Breast epithelium (tissue), 4 donors: ENCODE results near the gene RGPD5. TPM values are rescaled to one million over a fixed set of nuclear protein-coding genes. Genes with fewer than 3 reads are reported as not detected.
"Not testable (repeated sequence)": the region's sequence is repeated elsewhere in the genome, so short reads cannot be mapped to it uniquely, and the experiment has no call there.

Experiments
- DNase-seq, 2 donors: peaks; one replicate each; pipeline ENCODE4 v3.0.0-alpha.2; 2019; ENCODE audit warnings: low spot score in 2 of 2
- H3K27ac ChIP-seq, 2 donors: fragments of 200-600 bp; sonication (generic) in 1 of 2; one replicate each; pipeline ENCODE4 v1.5.1; 2016 to 2019; ENCODE audit warnings: mild to moderate bottlenecking in 1 of 2
- H3K27me3 ChIP-seq, 2 donors: fragments of 200-600 bp; sonication (generic) in 1 of 2; one replicate each; pipeline versions ENCODE4 v1.5.1 to v1.6.0; 2017 to 2019; ENCODE audit warnings: control low read depth in 1 of 2, mild to moderate bottlenecking in 1 of 2
- H3K36me3 ChIP-seq: fragments of 200-600 bp; one replicate; pipeline ENCODE4 v1.5.1; 2019
- H3K4me1 ChIP-seq, 2 donors: fragments of 200-600 bp; sonication (generic); one replicate each; pipeline ENCODE4 v1.5.1; 2016 to 2019; ENCODE audit warnings: control low read depth in 1 of 2
- H3K4me3 ChIP-seq, 3 donors: fragments of 200-600 bp; sonication (generic); 1 replicate in 2 of 3; 2 replicates in 1 of 3; pipeline ENCODE4 v1.5.1; 2016 to 2019; ENCODE audit warnings: mild to moderate bottlenecking in 3 of 3, moderate library complexity in 2 of 3
- H3K9me3 ChIP-seq, 2 donors: fragments of 200-600 bp; sonication (generic) in 1 of 2; one replicate each; pipeline ENCODE4 v1.5.1; 2016 to 2019; ENCODE audit warnings: control low read depth in 1 of 2
- intact Hi-C: fragments of 100-400 bp; cut with DNase I; formaldehyde crosslinking; loops from one replicate; pipeline ENCODE4 v1.15.1; 2023; ENCODE audit warnings: low total_unique reads
- total RNA-seq, 3 donors: library from RNA; depleted of rRNA; stranded (reverse); fragments of >200 nt; gene quantifications; one replicate each; pipeline ENCODE4 v1.1.0, GENCODE V29; 2016

Gene RGPD5
- 10 to 100 TPM; 66.6 to 82.3 (median 69.1) TPM for total RNA-seq

DNA sequence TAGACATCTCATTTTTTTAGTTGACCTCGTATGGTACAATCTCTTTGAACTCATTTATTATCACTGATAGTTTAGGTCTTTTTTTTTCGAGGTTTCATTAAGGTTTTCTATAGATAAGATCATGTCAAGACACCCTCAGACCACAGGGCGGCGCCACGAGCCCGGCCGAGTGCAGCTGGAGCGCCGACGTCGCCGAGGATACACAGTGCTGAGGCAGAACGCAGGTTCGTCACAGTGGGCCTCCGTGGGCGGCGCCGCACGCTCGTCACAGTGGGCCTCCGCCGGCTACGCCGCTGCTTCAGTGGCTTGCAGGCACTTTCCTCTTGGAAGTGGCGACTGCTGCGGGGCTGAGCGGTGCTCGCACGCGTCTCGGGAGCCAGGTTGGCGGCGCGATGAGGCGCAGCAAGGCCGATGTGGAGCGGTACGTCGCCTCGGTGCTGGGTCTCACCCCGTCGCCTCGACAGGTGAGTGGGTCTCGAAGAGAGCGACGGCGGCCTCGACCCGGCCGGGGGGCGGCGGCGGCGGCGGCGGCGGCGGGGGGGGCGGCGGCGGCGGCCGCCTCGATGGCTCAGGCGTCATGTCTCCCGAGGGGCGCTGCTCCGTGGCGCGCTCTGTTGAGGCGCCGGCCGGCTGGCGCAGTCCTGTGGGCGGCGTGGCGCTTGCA is at the start of gene RGPD5:
RGPD5 (plus strand) TSS at position 232 of the 664 bp plus-strand sequence; CDS start at position 393, 161 bp downstream.
- H3K4me3 ChIP-seq, DNase-seq, H3K9me3 ChIP-seq, intact Hi-C loops, H3K27ac ChIP-seq, H3K36me3 ChIP-seq, H3K4me1 ChIP-seq, H3K27me3 ChIP-seq: not testable (repeated sequence)

DNA sequence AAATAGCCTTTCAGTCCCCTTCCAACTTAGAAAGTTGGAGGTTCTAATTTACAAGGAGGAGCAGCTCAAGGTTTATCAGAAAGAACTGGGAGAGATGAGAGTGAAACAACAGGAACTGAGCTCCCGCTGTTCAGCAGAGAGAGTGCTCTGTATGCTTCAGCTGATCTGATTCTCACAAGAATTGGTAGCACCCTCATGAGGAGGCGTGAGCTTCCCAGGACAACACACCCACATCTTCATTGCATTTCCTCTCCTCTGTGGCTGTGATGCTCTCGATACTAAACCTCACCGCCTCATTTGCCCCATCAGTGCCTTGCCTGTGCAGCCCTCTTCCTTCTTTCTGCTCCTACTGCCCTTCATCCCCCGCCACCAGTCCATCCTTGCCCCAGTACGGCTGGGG is 42.5 kb upstream of the RGPD5 start:
- intact Hi-C loops, H3K36me3 ChIP-seq, H3K4me3 ChIP-seq, H3K27me3 ChIP-seq, DNase-seq, H3K4me1 ChIP-seq, H3K9me3 ChIP-seq, H3K27ac ChIP-seq: not testable (repeated sequence)

DNA sequence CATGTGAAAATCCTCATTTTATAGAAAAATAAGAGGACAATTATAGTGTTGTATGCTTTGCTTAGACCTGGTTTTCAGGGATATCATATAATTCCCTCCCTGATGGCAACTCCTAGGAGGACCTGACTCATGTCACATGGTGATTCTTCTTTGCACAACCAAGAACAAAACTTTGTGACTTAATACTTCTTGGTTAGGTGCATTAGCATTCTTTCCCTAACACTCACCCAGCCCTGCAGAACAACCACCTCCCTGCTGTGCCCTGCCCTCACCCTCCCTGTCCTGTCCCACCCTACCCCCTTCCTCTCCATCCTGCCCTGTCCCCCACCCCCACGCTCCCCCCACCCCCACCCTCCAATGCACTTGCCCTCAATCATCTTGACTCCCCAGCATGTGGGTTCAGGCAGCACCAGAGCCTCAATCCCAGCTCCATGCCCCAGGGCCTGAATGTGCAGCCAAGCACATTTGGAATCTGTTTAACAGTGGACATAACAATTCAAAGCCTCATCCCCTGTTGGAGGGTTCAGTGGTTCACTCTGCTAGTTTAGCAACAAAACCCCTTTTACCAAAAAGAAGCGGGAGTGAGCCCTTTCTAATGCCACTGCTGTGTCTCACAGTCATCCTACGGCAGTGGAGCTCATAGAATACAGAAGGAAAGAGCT is 36.8 kb upstream of the RGPD5 start:
- DNase-seq, H3K36me3 ChIP-seq, H3K4me3 ChIP-seq, H3K4me1 ChIP-seq, H3K9me3 ChIP-seq, intact Hi-C loops, H3K27me3 ChIP-seq, H3K27ac ChIP-seq: not testable (repeated sequence)

DNA sequence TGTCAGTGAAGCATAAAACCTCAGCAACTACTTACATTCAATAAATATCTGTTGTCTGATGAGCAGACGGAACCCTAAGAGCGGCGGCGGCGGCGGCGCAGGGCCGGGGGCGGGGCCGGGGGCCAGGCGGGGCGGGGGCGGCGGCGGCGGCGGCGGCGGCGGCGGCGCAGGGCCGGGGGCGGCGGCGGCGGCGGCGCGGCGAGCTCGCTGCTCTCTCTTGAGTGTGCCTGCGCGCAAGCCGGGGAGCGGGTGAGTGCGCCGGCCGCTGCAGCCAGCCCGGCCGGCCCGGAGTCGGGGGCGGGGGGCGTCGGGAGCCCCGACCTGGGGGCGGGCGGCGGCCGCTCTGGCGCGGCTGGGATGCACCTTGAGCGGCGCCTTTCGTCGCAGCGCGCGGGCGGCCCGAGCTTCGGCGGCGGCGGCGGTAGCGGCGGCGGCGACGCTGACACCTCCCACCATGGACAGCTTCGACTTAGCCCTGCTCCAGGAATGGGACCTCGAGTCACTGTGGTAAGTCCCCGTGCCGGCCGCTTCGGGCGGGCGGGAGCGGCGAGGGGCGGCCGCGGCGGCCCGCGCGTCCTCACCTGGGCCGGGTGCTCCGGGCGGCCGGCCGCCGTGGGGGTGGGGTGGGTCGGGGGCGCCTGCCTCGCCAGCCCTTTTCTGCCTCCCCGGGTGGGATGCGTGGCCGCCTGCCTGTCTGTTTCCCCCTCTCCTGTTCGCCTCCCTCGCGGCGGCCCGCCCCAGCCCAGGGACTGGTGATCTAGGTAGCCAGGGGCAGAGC is 33.7 kb upstream of the RGPD5 start:
- H3K4me1 ChIP-seq, H3K27me3 ChIP-seq, H3K36me3 ChIP-seq, intact Hi-C loops, H3K9me3 ChIP-seq, DNase-seq, H3K27ac ChIP-seq: not testable (repeated sequence)
- H3K4me3 ChIP-seq, result peak overlapping the region in 2 of 3 donors; percentile 37 to 60

DNA sequence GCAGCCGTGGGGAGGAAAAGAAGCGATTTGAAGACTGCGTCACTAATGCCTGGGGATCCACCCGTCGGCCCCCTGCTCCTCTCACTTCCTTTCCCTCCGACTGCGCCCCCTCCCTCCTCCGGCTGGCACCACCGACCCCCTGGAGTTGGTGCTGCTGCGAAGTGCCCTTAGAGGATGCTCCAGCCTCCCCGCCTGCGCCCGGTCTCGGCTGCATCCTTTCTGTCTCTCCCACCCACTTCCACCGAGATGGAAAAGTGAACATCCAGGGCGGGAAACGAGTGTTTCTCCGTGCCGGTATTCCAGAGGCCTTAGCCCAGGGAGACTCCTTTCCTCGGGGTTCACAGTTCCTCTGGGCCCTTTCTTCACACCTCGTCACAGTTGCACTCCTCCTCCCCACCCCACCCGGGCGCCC is 33.1 kb upstream of the RGPD5 start:
- H3K27me3 ChIP-seq, H3K4me1 ChIP-seq, H3K9me3 ChIP-seq, DNase-seq, H3K27ac ChIP-seq, H3K36me3 ChIP-seq, intact Hi-C loops: not testable (repeated sequence)
- peak overlapping the region in 2 of 3 donors; percentile 37 to 60 for H3K4me3 ChIP-seq

DNA sequence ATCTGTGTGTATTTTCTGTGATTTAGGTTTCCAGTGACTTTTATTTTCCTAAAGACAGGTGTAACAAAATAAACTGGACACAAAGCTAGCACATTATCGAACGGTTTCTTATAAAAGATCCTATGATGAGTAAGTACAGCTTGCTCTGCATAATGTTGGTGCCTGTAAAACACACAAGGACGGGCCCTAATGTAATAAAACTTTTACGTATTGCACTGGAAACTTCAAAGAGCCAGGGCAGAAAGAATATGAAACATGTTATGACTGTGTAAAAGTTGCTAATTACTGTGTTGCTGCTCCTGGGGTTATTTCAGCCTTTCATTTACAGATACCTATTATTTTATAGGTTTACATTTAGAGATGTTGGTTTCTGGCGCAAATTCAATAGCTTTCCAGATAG is 32.1 kb upstream of the RGPD5 start:
- H3K36me3 ChIP-seq, H3K4me3 ChIP-seq, H3K4me1 ChIP-seq, H3K9me3 ChIP-seq, DNase-seq, H3K27ac ChIP-seq, intact Hi-C loops, H3K27me3 ChIP-seq: not testable (repeated sequence)

DNA sequence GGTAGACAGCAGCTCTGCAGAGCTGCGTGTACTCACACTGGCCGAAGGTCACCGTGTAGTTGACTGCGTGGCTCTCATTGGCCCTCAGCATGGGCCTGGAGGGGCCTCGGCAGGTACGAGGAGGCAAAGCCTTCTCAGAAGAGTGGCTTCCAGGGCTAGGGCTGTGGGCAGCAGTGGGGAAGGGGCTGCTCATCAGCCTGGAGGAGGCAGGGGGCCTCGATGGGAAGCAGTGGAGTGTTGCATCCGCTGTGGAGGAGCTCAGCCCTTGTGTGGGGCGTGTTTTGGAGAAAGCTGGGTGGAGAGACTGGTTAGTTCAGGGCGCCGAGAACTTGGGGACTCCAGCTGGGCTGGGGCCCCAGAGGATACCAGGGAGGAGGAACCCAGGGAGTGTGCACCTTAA is 28.0 kb upstream of the RGPD5 start:
- H3K36me3 ChIP-seq, H3K4me1 ChIP-seq, H3K27ac ChIP-seq, DNase-seq, H3K9me3 ChIP-seq, H3K4me3 ChIP-seq, H3K27me3 ChIP-seq, intact Hi-C loops: not testable (repeated sequence)

DNA sequence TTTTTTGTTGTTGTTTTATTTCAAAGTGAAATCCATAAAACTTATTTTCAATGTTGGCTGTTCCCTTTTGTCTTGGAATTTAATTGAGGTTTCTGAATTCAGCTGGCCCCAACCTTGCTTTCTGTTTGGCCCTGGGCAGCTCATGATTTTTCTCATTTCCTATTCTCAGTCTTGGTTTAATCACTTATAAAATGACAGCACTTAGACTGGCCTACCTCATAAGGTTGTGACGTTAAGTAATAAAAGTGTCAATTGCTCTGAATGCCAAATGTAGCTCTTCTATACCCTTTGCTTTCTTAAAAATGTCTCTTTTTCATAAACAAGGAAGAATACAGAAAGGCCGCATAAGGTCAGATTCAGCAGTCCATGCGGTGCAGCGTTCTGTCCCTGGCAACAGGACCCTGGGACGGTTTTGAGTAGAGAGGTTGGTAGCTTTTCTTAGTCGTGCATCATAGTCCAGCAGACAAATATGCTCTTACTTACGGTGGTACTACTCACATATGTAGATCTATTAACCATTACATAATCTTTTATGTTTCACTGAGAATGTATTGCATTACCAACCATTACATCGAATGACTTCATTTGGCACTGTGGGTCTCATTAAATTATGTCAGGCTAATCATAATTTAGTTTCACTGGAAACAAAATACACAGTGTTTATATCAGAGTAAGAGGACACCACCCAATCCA is 27.1 kb upstream of the RGPD5 start:
- H3K36me3 ChIP-seq, intact Hi-C loops, DNase-seq, H3K27ac ChIP-seq, H3K4me1 ChIP-seq, H3K9me3 ChIP-seq, H3K4me3 ChIP-seq, H3K27me3 ChIP-seq: not testable (repeated sequence)

DNA sequence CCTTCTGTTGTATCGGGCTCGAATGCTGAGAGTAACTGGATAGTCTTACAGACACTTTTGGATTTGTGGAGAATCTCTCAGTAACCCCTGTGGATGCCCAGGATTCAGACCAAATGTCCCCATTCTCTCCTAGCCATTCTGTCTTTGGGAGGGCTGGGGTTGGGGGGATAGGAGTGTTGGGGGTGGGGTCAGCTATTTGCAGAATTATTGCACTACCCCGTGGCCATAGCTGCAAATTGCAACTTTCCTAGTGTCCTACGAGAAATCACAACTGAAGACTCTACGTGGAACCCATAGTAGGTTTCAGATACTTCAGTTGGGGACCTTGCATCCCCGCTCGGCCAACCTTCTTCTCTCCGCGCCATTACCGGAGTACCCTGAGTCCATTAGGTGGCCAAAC is 25.2 kb upstream of the RGPD5 start:
- H3K27ac ChIP-seq, H3K4me1 ChIP-seq, DNase-seq, H3K9me3 ChIP-seq, H3K27me3 ChIP-seq, H3K36me3 ChIP-seq, H3K4me3 ChIP-seq, intact Hi-C loops: not testable (repeated sequence)

DNA sequence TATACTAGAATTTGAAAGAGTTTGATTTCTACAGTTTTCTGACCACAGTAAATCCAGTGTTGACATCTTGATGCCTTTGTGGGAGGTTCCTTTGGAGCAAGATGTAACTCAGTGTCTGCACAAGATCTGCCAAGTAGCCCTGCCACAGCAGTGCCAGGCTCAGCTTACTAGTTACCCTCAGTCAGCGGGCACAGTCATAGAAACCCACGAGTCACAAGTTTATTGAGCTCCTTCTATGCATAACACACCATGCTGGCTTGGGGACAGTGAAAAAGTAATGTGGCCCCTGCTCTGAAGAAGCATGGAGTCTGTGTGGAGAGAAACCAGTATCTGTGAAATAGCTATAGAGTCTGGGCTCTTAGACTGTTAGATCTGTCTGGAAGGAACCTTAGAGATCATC is 15.0 kb upstream of the RGPD5 start:
- H3K27me3 ChIP-seq, H3K27ac ChIP-seq, H3K36me3 ChIP-seq, intact Hi-C loops, H3K4me3 ChIP-seq, H3K4me1 ChIP-seq, H3K9me3 ChIP-seq, DNase-seq: not testable (repeated sequence)

DNA sequence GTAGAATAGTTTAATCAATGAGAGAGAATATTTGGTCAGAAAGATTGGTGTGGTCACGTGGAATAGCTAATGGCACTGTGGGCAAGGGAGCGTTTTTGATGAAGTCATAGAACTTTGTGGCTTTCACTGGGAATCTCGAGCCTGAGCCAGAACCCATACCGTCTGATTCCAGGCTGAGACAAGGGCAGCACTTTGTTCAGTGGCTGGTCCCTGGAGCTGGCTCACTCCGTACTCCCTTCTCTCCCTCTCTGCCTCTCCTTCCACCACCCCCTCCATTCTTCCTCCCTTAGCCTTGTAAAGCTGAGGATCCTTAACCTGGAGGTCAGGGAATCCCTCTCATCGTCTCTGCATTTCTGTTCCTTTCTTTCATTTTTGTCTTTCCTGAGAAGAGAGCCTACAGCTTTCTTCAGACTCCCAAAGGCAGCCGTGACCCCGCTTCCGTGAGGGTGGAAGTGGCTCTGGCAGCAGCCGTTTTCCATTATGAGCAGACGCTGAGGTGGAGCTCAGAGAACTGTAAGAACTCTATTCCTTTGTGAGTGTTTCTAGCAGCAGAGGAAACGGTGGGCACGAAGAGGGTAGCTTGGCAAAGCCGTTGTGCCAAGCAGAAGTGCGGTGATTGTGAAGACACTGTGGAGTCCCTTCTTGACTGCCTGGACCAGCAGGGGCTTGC is 12.8 kb upstream of the RGPD5 start:
- H3K4me1 ChIP-seq, H3K27me3 ChIP-seq, H3K4me3 ChIP-seq, H3K9me3 ChIP-seq, H3K27ac ChIP-seq, DNase-seq, H3K36me3 ChIP-seq, intact Hi-C loops: not testable (repeated sequence)

DNA sequence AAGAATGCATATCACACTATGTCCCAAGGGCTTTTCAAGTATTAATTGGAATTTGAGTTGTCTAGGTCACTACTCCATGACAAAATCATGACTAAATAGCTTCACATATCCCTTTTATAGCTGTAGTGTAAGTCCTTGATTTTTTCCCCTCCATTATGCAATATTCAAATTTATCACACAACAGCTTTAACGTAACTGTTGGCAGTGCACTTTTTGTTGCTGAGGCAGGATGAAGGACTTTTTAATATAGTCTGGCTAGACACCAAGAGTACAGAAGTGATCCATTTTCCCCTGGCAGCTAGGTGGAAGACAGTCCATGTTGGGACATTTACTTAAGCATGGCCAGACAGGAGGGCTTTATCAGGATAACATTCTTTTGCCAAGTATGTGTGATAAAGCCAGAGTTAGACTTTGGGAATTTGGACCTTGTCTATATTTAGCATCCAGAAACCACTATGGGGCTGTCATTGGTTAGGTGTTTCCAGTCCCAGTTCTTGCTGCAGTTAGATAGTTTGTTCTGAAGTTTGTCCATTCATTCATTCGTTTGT is 11.6 kb upstream of the RGPD5 start:
- H3K27ac ChIP-seq, H3K36me3 ChIP-seq, H3K4me3 ChIP-seq, DNase-seq, H3K27me3 ChIP-seq, H3K9me3 ChIP-seq, intact Hi-C loops, H3K4me1 ChIP-seq: not testable (repeated sequence)
